Sciatic nerve (tissue), 2 donors: Measurements from ENCODE around the gene CPT1C. TPM values are rescaled to one million over a fixed set of nuclear protein-coding genes. Genes with fewer than 3 reads are reported as not detected.

Source experiments
- ATAC-seq: fragments of 200-7000 bp; cut with Tn5 transposase; one replicate; pipeline ENCODE4 v1.9.1; 2020; ENCODE audit warnings: mild to moderate bottlenecking, moderate library complexity
- DNase-seq: peaks from one replicate; pipeline ENCODE4 v3.0.0-alpha.2; 2020; ENCODE audit warnings: low spot score
- intact Hi-C: fragments of 100-400 bp; cut with DNase I; formaldehyde crosslinking; loops from one replicate; pipeline ENCODE4 v1.14.2; 2022
- total RNA-seq: library from RNA; stranded (reverse); fragmentation: NEBNext Ultra II Directional; extraction: Animal tissue kit (Norgen Biotek cat#: 25700); gene quantifications from one replicate; pipeline ENCODE4 v1.2.1, GENCODE V29; 2021
- donor health status: DM: no; HTN: no; CAD: no.
- donor health status: DM: no; HTN: no; CAD: no.

The CPT1C gene
- 5.9 TPM for total RNA-seq

GRCh38 chr19:49690656-49691242 lies at the start of gene CPT1C:
Gene CPT1C (plus strand): TSS chr19:49691116. CDS start chr19:49692253, 1,137 bp downstream.
- ATAC-seq (peak; percentile 82), DNase-seq (peak; percentile 85)
- intact Hi-C loops, result no loop called here

- intact Hi-C loops, result no loop called here
- DNase-seq (peak; percentile 99), ATAC-seq (peak; percentile 84)
Measured at GRCh38 chr19:49641688-49642491, 49.0 kb upstream of the CPT1C start, which contains the start of gene SCAF1. Gene SCAF1 (plus strand): TSS chr19:49642209. CDS start chr19:49645027, 2,818 bp downstream.

DNA sequence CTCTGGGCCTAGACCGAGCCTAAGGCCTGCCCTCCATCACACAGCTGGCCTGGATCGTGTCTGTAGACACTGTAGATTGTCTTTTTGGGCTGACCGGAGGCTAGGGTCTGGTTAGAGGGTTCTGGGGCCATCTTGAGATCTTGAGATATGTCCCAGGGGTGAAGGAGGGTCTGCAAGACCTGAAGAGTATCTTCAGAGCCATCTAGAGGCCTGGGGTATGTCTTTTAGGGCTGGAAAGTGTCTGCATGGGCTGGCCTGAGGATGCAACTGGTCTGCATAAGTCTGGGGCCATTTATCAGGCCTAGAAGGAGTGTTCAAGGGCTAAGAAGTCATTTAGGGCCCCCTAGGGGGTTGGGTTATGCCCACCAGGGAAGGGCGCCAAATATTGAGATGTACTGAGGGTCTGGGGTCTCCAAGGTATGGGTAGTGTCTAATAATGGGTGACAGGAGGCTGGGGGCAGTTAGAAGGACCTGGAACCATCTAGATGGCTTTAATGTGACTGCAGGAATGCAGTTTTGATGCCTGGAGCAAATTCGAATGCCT lies 48.4 kb upstream of the CPT1C start:
- intact Hi-C loops, result no loop called here
- DNase-seq (no peak), ATAC-seq (no peak)

DNA sequence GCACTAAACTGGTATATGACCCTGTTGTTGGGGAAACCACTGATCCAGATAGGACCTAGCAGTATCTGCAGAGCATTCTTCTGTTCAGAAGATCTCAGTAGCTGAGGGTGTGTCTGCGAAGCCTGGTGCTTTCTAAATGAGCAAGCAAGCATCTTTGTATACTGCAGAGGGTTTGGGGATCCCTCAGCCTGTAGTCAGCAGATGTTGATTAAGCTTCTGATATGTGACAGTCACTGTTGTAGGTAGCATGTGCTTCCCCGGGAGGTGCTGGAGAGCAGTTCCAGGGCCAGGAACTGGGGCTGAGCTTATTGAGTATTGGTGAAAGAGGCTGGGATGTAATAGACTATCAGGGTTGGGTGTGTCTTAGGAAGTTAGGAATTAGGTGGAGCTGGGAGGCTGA lies 47.5 kb upstream of the CPT1C start:
- intact Hi-C loops, result no loop called here
- ATAC-seq (no peak), DNase-seq (no peak)

- DNase-seq, result no peak
- ATAC-seq, result no peak
- intact Hi-C loops, result no loop called here
Measured at GRCh38 chr19:49645592-49645991, 45.3 kb upstream of the CPT1C start.

GRCh38 chr19:49645995-49646394 lies 44.9 kb upstream of the CPT1C start:
- DNase-seq (no peak), ATAC-seq (no peak)
- intact Hi-C loops, result no loop called here

GRCh38 chr19:49646586-49646985 lies 44.3 kb upstream of the CPT1C start:
- ATAC-seq (no peak), DNase-seq (no peak)
- intact Hi-C loops, result no loop called here

GRCh38 chr19:49651029-49651819 lies 39.7 kb upstream of the CPT1C start:
- intact Hi-C loops, result no loop called here
- DNase-seq, result no peak
- no peak for ATAC-seq

- intact Hi-C loops, result no loop called here
- no peak for ATAC-seq
- DNase-seq, result no peak
Measured at GRCh38 chr19:49651820-49652550, 38.9 kb upstream of the CPT1C start.

- DNase-seq (no peak), ATAC-seq (no peak)
- intact Hi-C loops, result no loop called here
Measured at GRCh38 chr19:49652551-49653465, 38.1 kb upstream of the CPT1C start.

DNA sequence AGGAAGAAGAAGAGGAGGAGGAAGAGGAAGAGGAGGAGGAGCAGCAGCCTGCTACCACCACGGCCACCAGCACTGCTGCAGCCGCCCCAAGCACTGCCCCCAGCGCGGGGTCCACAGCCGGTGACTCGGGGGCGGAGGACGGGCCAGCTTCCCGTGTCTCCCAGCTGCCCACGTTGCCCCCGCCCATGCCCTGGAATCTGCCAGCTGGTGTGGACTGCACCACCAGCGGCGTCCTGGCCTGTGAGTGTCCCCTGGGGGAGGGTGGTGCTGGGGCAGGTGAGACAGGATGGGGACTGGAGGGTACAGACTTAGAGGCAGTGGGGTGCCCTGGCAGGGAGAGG lies 37.5 kb upstream of the CPT1C start:
- no peak for DNase-seq
- ATAC-seq, result no peak
- intact Hi-C loops, result no loop called here

- intact Hi-C loops, result no loop called here
- ATAC-seq (no peak), DNase-seq (no peak)
Measured at GRCh38 chr19:49654581-49654980, 36.3 kb upstream of the CPT1C start.

GRCh38 chr19:49655570-49656455 lies 35.1 kb upstream of the CPT1C start:
- DNase-seq (no peak), ATAC-seq (no peak)
- intact Hi-C loops, result no loop called here

- no peak for ATAC-seq
- intact Hi-C loops, result no loop called here
Measured at GRCh38 chr19:49656456-49657109, 34.3 kb upstream of the CPT1C start.

GRCh38 chr19:49657493-49658138 lies 33.3 kb upstream of the CPT1C start:
- no peak for ATAC-seq
- DNase-seq, result no peak
- intact Hi-C loops, result no loop called here

More at GRCh38 chr19:49656456-49657109, 34.3 kb upstream of the CPT1C start:
- DNase-seq, result no peak

GRCh38 chr19:49658139-49658517 lies 32.8 kb upstream of the CPT1C start:
- intact Hi-C loops, result no loop called here
- DNase-seq (no peak), ATAC-seq (no peak)
